Superior temporal gyrus (tissue), 1 donor: ENCODE measurements around the gene NCKAP5.
A peak's percentile ranks its signal among the peaks of the same experiment; 100 is the strongest.
"Not testable (repeated sequence)": the region's sequence is repeated elsewhere in the genome, so short reads cannot be mapped to it uniquely, and the experiment has no call there.

Source experiments
- DNase-seq: peaks from one replicate; pipeline ENCODE4 v3.0.0-alpha.2; 2016; ENCODE audit errors: extremely low spot score

NCKAP5 gene

DNA sequence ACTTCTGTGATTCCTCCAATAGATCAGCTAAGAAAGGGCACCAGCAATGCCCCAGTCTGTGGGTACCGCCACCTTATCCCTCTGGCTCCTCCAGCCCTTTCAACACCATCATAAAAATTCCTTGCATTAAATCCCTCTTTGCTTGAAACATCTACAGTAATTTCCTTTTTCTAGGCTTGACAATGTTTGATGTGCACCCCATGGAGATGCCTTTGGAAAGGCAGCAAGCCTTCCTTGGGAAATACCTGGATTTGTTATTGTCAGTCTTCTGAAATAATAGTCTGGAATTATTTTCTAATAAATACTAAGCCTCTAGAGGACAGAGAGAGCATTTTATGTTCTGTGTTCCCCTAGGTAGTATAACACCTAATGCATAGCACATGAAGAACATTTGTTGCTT lies 46.1 kb downstream of the NCKAP5 start:
- no peak for DNase-seq

DNA sequence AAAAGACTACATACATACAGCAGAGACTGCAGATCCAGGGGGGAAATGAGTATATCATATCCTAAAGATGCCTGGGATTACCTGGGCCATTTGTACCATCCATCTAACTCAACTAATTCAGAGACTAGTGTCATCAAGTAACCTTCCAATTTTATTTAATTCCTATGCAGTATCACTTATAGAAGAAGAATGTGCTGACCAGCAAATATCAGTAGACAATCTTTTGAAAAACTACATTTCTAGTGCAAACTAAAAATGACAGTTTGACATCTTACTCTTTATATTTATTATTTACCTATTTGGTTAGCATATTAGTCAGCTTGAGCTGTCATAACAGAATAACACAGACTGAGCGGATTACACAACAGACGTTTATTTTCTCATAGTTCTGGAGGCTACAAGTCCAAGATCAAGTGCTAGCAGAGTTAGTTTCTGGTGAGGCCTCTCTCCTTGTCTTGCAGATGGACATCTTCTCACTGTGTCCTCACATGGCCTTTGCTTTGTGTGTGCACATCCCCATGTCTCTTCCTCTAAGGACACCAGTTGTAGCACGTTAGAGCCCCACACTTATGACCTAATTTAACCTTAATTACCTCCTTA lies 47.0 kb downstream of the NCKAP5 start:
- DNase-seq: no peak

DNA sequence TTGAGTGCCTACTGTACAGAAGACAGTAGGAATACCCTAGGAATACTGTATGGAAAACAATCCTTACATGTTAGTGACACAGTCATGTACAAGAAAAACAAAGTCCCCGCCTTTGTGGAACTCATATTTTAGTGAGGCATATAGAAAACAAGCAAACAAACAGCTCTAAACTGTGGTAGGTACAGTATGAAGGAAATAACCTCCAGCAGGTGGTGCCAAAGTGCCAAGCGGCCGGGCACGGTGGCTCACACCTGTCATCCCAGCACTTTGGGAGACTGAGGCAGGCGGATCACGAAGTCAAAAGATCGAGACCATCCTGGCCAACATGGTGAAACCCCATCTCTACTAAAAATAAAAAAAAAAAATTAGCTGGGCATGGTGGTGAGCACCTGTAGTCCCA lies 48.6 kb downstream of the NCKAP5 start:
- DNase-seq: not testable (repeated sequence)

DNA sequence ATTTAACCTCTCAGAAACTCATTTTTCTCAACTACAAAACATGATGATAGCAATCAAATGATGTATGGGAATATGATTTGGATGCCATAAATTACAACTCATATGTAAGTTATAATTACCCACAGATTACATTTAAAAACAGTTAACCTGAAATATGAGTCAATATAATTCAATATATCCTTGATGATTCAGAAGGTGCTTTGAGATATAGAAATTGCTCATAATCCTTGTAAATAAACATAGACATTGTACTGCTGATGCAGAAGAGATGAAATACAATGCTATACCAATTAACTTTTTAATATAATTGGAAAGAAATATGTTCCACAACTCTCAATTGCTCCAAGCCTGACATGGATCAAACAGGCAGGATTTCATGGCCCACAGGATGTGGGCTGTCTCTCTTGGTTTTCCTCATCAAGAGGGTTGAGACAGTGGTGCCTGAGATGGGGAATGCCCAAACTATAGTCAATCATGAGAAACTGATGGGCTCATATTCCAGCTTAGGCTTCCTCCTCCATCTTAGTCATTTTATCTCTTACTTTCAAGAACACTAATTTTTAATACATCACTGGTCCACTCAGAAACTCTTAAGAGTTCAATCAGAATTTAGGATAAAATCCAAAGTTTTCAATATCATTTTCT lies 49.4 kb downstream of the NCKAP5 start:
- no peak for DNase-seq

DNA sequence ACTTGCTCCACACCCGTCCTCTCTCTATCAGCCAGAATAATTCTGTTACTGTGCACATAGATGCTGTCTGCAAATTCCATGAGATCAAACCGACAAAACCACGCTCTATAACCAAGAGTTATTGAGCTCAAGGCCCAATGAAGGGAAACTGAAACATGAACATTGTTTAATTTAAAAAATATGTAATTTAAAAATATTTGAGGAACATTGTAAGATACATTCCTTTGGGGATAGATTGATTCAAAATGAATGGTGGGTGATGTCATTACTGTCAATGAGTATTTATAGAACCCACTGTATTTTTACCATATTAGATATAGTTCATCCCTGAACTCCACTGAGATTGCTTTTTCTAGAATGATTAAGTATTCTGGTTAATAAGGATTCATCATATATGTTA lies 50.4 kb downstream of the NCKAP5 start:
- DNase-seq: no peak

DNA sequence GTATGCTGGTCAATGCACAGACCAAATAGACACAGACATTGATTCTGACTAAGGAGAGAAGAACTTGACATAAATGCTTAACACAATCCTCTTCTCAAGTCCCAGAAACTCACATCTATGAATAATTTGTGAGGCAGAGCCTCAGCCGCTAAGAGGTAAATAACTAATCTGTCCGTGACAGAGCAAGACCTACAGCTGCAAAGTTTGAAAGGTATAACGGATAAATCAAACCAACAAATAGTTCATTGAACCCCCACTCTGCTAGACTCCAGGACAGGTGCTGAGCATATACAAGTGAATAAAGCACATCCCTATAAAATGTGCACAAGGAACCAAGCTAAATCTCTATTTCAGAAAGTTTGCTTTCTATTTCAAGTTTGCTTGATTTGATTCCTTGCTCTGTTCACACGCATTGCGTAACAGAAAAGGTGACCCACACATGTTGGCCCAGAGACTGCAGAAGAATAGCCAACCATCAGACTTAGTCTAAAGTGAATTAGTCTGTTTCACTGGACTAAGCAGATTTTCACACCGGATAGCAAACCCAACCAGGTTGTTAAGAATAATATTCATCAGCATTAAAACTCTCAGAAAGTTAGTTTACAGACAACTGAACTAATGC lies 51.7 kb downstream of the NCKAP5 start:
- no peak for DNase-seq

DNA sequence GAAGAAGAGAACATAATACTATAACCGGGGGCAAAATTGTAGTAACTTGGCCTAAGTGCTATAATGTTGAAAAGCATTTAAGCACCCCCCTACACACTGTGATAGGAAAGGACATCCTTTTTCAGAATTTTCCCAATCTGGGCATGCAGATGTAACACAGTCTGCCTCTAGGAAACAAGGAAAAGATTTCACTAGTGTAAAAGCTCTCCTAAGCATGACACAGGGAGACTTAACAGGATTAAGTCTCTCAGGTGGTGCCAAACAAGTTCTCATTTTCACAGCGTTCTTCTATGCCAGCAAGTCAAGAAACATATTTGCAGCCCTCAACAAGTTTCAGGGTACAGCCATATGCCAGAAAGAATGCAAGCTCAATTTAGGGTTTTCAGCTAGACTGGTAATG lies 53.0 kb downstream of the NCKAP5 start:
- DNase-seq: no peak

DNA sequence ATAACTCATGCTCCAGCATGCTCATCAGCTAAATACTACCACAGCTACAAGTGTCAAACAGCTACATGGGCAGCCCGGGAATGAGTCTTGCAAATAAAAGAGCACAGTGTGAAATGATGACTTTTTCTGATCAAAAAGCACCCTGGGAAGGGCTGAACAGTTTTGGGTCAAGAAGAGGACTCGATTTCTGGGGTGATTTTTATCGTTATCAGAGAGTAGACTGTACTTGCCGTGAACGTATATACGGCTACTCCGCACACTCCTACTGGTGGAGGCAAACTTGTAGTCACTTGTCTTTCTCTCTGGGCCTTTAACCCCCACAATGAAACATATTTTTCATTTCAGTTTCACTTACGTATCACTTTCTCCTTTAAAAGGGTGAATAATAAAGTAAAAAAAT lies 54.4 kb downstream of the NCKAP5 start:
- no peak for DNase-seq

DNA sequence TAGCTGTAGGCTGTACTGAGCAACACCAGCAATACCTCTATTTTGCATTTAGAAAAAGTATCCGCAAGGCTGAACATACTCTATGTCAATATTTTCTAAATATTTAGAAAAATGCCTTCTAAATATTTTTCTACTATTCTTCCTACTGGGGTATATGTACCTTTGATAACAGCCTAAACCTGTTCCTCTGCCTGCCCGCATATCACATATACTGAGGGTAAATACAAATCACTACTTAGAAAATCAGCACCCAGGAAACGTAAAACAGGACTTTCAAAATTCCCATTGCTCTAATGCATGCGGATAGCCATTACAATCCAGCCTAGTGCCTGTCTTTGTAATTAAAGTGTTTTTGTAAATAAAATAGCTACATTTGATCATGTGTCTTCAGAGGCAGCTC lies 56.1 kb downstream of the NCKAP5 start:
- DNase-seq: no peak

DNA sequence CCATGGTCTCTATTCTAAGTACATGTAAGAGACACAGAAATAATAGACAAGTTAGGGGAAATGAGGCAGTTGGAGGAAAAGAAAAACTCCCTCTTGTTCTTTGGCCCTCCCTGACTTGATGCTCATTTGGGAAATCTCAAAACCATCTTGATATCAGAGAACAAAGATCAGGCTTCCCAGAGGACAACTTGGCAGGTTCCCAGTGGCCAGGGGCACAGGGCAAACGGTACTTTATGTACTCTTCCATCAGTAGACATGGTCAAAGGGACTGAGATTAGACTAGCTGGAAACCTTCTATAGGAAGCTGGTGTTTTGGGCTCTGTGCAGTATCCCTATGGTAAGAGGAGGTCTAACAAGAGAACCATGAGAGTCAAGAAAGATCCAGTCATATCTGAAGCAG lies 56.6 kb downstream of the NCKAP5 start:
- no peak for DNase-seq

DNA sequence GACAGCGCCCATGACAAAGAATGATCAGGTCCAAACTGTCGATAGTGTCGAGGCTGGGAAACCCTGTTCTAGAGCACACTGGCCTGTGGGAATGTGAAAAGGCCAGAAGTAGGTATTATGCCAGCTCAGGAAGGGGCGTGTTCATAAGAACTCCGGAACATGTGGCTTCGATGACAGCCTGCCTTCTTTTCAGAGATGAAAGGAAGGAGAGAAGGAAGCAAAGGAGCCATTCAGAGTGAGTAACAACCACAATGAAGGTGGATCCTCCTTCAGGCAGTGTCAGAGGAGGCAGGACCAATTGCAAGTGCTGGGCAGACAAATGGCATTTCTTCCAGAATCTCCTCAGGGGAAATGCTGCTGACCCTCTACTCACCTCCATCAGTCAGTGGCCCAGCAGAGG lies 58.5 kb downstream of the NCKAP5 start:
- DNase-seq: no peak

DNA sequence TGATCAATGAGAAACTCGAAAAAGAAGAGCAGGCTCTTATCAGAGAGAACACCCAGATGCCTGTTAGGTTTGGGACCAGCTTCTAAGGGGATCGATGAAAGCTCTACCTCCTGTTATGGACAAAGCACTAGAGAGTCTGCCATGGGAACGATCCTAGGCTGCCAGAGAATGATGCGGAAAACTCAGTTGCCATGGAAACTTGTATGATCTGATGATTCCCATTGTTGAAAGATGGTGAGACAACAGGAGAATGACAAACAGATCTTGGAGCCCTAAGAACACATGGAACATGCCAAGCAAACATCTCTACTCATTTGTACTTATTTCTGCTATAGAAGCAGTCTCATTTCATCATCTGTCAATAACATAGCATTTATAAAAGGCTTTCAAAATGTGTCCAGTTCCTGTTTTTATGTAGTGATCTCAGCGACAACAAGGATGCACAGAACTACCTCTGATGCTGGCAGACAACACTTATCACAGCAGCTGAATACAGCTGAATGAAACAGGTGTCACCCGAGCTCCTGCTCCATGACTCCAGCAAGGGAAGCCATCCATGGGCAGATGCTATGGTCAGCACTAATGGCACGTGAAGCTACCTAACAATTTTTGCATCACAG lies 59.6 kb downstream of the NCKAP5 start:
- no peak for DNase-seq

DNA sequence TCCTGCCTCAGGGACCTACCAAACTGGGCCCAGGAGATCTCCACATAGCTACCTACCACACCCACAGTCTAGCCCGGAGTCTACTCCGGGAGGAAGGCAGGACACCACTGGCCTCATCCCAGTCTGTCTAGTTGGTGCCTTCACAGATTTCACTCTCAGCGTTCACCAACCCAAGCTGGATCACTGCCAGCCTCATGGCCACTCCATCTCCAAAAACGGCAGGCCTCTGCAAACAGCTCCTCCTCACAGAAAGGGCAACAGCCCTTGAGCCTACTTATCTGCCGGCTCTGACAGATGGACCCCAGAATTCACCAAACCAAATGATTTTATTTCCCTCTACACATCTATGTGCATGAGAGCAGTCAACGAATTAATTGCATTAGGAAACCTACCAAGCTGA lies 61.3 kb downstream of the NCKAP5 start:
- no peak for DNase-seq

DNA sequence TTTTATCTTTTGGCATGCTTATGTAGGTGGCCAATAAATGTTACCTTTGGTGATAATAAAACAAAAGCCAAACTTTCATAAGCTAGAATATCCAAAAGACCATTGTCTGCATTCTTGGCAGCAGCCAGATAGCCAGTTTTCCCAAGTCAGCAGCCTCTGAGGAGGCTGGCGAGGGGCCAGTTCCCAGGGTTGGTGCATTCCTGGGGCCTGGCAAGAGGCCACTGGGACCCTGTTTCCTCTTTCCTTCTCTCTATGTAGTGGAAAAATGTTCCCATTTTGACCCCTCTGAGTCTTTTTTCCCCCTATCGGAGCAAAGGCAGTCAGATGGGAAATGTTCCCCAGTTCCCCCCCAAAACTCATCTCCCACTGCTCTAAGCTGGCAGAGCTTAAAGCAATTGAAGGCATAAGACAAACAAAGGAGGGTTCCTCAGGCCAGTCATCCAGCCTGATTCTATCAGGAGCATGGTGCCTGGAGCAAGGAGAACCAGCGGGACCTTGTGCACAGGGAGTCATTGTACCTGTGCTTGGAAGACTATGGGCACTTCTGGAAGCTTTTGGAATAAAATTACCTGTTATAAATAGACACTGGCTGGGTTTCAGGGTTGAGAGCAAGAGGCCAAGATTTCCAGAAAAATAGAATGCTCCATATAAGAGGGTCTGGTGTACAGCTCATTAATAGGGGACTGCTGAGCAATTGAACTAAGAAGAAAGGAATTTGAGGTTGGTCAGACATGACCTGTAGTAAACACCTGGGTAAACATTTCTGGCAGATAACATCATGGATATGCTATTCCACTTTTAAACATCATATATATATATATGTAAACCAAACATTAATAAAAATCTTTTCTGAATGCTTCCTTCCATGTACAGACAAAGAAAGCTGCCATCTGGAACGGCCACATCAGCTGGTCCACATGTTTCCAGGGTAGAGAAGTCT lies 63.4 kb downstream of the NCKAP5 start:
- DNase-seq: peak; percentile 44

DNA sequence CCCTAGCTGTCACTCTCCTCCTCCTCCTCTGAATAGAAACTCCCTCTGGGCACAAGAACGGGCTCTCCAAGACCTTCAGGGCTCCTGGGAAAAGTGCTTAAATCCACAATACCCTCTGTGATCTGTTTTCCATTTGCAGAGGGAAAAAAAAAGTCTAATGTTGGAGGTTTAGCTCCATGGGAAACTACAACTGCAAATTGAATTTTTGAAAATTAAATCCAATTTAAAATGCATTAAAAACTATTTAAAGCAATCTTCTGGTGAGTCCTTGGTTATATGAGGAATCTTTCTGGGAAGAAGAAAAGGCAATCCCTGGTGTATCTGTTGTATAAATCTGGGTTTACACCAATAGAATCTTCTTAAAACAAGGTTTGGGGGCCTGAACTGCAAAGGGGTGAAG lies 64.3 kb downstream of the NCKAP5 start:
- no peak for DNase-seq

DNA sequence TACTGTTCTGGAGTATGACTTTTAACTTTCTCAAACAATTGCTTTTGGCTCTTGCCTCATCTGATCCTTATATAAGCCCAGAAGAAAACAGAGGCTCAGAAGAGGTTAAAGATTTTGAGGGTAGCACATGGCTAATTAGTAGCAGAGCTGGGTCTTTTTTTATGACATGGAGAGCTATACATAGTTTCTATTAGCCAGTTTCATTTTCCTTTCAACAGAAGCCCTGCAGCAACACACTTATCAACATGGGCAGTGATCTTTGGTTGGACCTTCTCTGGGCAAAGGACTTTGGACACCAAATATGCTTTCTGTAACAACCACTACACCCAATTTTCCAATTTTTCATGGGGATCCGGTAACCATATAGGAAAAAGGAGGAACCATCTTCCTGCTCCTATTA lies 64.9 kb downstream of the NCKAP5 start:
- DNase-seq: no peak

DNA sequence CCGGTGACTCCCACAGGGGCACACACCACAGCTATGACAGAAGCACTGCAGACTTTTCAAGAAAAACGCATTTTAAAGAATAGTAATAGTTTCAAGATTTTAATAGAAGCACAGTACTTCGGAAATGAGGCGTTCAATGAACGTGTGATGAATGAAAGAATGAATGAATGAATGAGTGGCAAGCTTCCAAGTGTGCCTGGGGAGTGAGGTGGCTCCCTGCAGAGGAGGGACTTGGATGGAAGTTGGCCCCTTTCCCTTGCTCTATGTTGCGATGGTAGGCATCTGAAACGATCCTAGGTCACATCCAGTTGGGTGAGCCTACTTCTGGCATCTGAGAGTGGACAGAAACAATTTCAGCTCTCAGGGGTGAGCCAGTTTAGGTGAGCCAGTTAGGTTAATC lies 65.6 kb downstream of the NCKAP5 start:
- no peak for DNase-seq

DNA sequence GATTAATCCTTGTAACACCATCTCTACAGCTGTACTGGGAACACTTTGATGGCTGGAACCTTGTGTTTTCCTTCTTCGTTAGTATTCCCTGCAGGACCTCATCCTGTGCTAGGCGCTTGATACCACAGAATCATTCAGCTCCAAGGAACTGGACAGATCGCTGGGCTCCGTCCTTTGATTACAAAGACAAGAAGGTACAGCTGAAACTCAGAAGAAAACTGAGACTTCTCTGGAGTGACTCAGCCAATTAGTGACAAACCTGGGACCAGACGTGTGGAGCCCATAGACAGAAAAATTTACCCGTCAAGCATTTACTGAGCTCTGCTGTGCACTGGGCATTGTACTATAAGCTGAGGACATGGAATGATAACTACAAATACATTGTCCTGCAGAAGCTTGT lies 67.3 kb downstream of the NCKAP5 start:
- no peak for DNase-seq

DNA sequence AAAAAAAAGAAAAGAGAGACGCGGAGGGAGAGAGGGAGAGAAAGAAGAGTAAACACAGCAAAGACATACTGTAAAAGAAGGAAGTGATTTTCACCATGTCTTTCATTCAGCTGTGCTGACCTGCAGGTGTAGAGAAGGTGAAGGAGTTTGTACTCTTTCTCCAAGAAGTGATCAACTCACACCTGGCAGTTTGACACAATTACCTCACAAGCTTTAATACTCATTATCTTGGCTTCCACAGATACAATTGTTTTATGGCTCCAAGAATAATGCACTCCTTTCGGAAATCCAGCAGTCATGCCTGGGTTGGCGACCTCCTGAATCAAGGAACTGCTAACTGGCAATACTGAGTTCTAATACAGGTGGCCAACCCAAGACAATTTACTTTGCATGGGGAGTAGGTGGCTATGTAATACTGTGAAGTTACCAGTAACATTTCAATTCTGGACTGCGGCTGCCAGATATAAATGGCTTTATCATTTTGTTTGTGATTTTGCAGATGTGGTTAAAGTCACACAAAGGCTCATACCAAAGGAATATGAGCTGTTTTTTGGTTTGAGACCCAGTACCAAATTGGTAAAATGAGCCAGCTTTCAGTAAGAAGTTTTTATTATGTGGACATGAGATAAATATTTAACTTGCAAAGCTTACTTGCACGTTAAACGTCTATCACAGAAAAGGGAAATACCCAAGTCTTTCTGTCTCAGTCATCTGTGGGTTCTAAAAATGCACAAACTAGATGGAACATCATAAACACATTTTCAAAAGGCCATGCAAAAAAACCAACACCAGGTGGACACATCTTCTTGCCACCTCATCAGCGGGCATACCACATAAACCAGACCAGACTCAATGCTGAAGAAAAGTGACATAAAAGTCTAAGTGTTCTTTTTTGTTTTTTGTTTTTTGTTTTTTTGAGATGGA lies 69.3 kb downstream of the NCKAP5 start:
- DNase-seq: no peak

DNA sequence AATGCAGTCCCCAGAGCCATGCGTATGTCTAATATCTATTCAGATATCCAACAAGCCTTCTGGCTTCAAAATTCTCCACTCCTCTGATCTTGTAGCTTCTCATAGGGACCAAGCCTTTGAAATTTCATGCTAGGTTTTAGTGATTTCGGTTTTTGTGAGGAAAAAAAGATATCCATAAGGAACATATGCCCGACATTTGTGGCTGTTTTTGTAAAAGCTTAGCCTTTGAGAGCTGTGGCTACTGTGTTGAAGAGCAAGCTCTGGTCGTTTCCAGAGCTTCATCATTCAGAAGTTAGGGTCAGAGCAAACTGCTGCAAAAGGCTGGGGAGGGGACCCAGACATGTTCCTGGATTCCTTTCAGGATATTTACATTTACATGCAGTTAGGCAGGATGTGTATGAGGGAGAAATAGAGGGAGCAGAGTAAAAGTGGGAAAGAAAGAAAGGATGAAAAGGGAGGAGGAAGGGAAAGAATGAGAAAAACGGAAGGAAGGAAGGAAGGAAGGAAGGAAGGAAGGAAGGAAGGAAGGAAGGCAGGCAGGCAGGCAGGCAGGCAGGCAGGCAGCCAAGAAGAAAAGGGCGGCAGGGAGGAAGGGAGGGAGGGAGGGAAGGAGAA lies 70.2 kb downstream of the NCKAP5 start:
- no peak for DNase-seq
